NT2/D1 (cell line): ENCODE measurements around the gene PCDHB14.
"Not testable (repeated sequence)": the region's sequence is repeated elsewhere in the genome, so short reads cannot be mapped to it uniquely, and the experiment has no call there.

Experiments used
- DNase-seq: peaks from one replicate; pipeline ENCODE4 v3.0.0-alpha.2; 2011; ENCODE audit warnings: low read depth, low spot score
- H3K27me3 ChIP-seq: 2 replicates; pipeline ENCODE4 v1.6.0; 2011; ENCODE audit warnings: mild to moderate bottlenecking; ENCODE audit not compliant: insufficient read length, insufficient read depth
- H3K36me3 ChIP-seq: 2 replicates; pipeline ENCODE4 v1.6.1; 2011; ENCODE audit warnings: mild to moderate bottlenecking, low read length, mixed read lengths; ENCODE audit not compliant: insufficient read depth, insufficient read length
- H3K4me1 ChIP-seq: 2 replicates; pipeline ENCODE4 v1.5.1; 2011; ENCODE audit not compliant: insufficient read depth, insufficient read length
- H3K4me3 ChIP-seq: 2 replicates; pipeline ENCODE4 v1.5.1; 2011; ENCODE audit warnings: low read depth; ENCODE audit not compliant: insufficient read length
- H3K9ac ChIP-seq: 2 replicates; pipeline ENCODE4 v1.6.0; 2011; ENCODE audit warnings: low read depth; ENCODE audit not compliant: insufficient read length
- H3K9me3 ChIP-seq: 2 replicates; pipeline ENCODE4 v1.5.1; 2011; ENCODE audit warnings: mild to moderate bottlenecking, low read length; ENCODE audit not compliant: insufficient read depth
- SUZ12 ChIP-seq: IDR thresholded peaks from 2 replicates; pipeline ENCODE4 v1.6.1; 2011; ENCODE audit not compliant: insufficient read length, insufficient read depth; ENCODE audit errors: extremely low read depth
- YY1 ChIP-seq: IDR thresholded peaks from 2 replicates; pipeline ENCODE4 v1.6.1; 2011; ENCODE audit not compliant: insufficient read length, insufficient read depth
- ZNF274 ChIP-seq: IDR thresholded peaks from 2 replicates; pipeline ENCODE4 v1.6.1; 2011; ENCODE audit warnings: mild to moderate bottlenecking, low read depth, low read length

PCDHB14 gene

DNA sequence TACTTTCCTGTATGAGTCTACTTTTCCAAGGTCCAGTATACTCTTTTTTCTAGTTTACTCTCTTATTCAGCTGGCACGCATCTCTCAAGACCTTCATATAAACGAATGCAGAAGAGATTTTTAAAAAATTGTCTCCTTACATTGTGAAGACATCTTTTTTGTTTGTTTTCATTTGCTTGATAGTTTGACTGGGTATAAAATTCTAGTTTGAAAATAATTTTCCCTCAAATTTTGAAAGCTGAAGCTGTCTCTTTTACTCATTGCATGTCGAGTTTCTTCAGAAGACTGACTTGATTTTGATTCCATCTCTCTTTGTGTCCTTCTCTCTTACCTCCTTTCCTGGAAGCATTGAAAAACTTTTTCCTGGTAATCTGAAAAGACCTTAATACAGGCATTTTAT lies 26.8 kb upstream of the PCDHB14 start:
- no peaks in the 10 kb centered on the region for H3K4me1 ChIP-seq
- no peak for DNase-seq
- TF ChIP-seq SUZ12: no peak
- no peak for TF ChIP-seq YY1
- TF ChIP-seq ZNF274: no peak

DNA sequence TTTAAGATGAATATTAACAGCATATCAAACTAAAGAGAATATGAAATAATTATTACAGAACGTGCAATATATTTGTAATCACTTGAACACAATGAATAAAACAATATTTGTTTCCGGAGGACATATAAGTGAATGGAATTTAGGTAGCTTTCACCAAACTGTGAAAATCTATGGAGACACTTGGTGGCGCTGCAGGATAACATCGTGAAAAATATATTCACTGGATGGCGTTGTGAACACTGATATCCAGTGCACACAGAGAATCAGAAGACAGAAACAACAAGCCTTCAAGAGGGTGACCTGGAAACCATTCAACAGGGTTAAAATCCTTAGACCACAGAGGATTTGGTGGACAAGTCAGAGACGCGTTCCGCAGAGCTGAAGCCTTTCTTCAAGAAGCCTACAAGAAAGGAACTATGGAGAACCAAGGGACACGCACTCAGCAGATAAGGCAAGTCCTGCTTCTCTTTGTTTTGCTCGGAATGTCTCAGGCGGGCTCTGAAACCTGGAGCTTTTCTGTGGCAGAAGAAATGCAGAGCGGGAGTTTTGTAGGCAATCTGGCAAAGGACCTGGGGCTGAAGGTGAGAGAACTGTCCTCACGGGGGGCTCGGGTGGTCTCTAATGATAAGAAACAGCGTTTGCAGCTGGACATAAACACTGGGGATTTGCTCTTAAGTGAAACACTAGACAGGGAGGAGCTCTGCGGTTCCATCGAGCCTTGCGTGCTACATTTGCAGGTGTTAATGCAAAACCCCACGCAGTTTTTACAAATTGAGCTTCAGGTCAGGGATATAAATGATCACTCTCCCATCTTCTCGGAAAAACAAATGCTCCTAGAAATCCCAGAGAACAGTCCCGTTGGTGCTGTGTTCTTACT lies 23.5 kb upstream of the PCDHB14 start, which contains the start of gene PCDHB11:
Gene PCDHB11 (plus strand): TSS at position 269 of the 877 bp plus-strand sequence. CDS start 148 bp downstream, at position 417.
- H3K9ac ChIP-seq: no peak within 1 kb of the TSS
- no peak within 1 kb of the TSS for H3K4me3 ChIP-seq
- no peaks in the 10 kb centered on the region for H3K36me3 ChIP-seq
- H3K4me1 ChIP-seq: no peaks in the 10 kb centered on the region
- peaks cover 6% of the 10 kb centered on the region for H3K27me3 ChIP-seq
- DNase-seq: peak; percentile 6
- peaks cover 15% of the 10 kb centered on the region for H3K9me3 ChIP-seq
- TF ChIP-seq SUZ12 (no peak), ZNF274 (no peak), YY1 (no peak)

More for the DNA sequence above, 26.8 kb upstream of the PCDHB14 start:
- H3K36me3 ChIP-seq: no peaks in the 10 kb centered on the region
- peaks cover 15% of the 10 kb centered on the region for H3K27me3 ChIP-seq
- peaks cover 15% of the 10 kb centered on the region for H3K9me3 ChIP-seq
- H3K4me3 ChIP-seq: no peak overlapping the region
- no peak overlapping the region for H3K9ac ChIP-seq

DNA sequence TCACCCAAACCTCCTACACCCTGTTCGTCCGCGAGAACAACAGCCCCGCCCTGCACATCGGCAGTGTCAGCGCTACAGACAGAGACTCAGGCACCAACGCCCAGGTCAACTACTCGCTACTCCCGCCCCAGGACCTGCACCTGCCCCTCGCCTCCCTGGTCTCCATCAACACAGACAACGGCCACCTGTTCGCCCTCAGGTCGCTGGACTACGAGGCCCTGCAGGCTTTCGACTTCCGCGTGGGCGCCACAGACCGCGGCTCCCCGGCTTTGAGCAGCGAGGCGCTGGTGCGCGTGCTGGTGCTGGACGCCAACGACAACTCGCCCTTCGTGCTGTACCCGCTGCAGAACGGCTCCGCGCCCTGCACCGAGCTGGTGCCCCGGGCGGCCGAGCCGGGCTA lies 22.0 kb upstream of the PCDHB14 start:
- not testable (repeated sequence) for H3K27me3 ChIP-seq, H3K36me3 ChIP-seq, H3K9ac ChIP-seq, H3K4me1 ChIP-seq, H3K4me3 ChIP-seq, DNase-seq
- peaks cover 12% of the 10 kb centered on the region for H3K9me3 ChIP-seq

DNA sequence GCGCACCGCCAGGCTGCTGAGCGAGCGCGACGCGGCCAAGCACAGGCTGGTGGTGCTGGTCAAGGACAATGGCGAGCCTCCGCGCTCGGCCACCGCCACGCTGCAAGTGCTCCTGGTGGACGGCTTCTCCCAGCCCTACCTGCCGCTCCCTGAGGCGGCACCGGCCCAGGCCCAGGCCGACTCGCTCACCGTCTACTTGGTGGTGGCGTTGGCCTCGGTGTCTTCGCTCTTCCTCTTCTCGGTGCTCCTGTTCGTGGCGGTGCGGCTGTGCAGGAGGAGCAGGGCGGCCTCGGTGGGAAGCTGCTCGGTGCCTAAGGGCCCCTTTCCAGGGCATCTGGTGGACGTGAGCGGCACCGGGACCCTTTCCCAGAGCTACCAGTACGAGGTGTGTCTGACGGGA lies 21.5 kb upstream of the PCDHB14 start:
- not testable (repeated sequence) for H3K36me3 ChIP-seq, H3K27me3 ChIP-seq, H3K9ac ChIP-seq, H3K9me3 ChIP-seq, H3K4me3 ChIP-seq, DNase-seq, H3K4me1 ChIP-seq

DNA sequence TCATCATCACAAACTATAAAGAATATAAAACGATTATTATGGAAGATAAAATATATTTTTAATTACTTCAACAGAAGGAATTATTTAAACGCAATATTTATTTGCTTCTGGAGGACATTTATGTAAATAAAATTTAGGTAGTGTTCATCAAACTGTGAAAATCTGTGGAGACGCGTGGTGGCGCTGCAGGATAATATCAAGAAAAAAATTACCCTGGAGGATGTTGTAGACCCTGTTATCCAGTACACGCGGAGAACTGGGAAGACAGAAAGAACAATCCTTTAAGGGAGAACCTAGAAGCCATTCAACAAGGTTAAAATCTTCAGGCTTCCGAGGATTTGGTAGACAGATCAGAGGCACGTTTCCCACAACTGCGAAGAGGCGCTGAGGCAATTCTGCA lies 14.7 kb upstream of the PCDHB14 start, which contains the start of gene PCDHB12:
Gene PCDHB12 (plus strand): TSS at position 242 of the 400 bp plus-strand sequence. CDS start 189 bp downstream, outside the sequence.
- Histone ChIP-seq H3K36me3 (no peaks in the 10 kb centered on the region), H3K4me3 (no peak within 1 kb of the TSS), H3K4me1 (no peaks in the 10 kb centered on the region), H3K9me3 (no peaks in the 10 kb centered on the region), H3K27me3 (no peaks in the 10 kb centered on the region), H3K9ac (no peak within 1 kb of the TSS)
- no peak for DNase-seq
- no peak for TF ChIP-seq YY1
- TF ChIP-seq SUZ12: no peak
- no peak for TF ChIP-seq ZNF274

DNA sequence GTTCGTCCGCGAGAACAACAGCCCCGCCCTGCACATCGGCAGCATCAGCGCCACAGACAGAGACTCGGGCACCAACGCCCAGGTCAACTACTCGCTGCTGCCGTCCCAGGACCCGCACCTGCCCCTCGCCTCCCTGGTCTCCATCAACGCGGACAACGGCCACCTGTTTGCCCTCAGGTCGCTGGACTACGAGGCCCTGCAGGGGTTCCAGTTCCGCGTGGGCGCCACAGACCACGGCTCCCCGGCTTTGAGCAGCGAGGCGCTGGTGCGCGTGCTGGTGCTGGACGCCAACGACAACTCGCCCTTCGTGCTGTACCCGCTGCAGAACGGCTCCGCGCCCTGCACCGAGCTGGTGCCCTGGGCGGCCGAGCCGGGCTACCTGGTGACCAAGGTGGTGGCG lies 12.9 kb upstream of the PCDHB14 start:
- not testable (repeated sequence) for H3K4me1 ChIP-seq, H3K4me3 ChIP-seq, H3K27me3 ChIP-seq, H3K9me3 ChIP-seq, DNase-seq, H3K36me3 ChIP-seq, H3K9ac ChIP-seq

DNA sequence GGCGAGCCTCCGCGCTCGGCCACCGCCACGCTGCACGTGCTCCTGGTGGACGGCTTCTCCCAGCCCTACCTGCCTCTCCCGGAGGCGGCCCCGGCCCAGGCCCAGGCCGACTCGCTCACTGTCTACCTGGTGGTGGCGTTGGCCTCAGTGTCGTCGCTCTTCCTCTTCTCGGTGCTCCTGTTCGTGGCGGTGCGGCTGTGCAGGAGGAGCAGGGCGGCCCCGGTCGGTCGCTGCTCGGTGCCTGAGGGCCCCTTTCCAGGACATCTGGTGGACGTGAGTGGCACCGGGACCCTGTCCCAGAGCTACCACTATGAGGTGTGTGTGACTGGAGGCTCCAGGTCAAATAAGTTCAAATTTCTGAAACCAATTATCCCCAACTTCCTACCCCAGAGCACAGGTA lies 12.3 kb upstream of the PCDHB14 start:
- H3K4me3 ChIP-seq, H3K9ac ChIP-seq, DNase-seq, H3K4me1 ChIP-seq, H3K9me3 ChIP-seq, H3K27me3 ChIP-seq, H3K36me3 ChIP-seq: not testable (repeated sequence)

DNA sequence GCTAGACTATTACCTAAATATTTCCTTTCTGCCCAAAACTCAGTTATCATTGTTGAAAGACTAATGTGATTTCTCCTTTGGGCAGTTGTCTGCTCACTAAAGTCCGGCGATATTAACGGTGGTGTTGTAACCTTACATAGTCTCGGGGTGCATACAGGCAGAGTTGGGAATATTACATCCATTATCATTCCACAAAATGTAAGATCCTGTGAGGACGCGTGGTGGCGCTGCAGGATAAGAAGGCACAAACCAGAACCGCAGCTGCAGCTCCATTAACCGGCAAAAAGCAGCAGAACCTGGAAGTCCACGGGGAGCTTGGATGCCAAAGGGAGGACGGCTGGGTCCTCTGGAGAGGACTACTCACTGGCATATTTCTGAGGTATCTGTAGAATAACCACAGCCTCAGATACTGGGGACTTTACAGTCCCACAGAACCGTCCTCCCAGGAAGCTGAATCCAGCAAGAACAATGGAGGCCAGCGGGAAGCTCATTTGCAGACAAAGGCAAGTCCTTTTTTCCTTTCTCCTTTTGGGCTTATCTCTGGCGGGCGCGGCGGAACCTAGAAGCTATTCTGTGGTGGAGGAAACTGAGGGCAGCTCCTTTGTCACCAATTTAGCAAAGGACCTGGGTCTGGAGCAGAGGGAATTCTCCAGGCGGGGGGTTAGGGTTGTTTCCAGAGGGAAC lies 9.3 kb upstream of the PCDHB14 start, which contains the start of gene PCDHB13:
Gene PCDHB13 (plus strand): TSS at position 264 of the 684 bp plus-strand sequence. CDS start 205 bp downstream, at position 469.
- not testable (repeated sequence) for H3K9me3 ChIP-seq, H3K4me3 ChIP-seq, H3K9ac ChIP-seq, H3K36me3 ChIP-seq, H3K4me1 ChIP-seq, H3K27me3 ChIP-seq
- peak; percentile 32 for DNase-seq

DNA sequence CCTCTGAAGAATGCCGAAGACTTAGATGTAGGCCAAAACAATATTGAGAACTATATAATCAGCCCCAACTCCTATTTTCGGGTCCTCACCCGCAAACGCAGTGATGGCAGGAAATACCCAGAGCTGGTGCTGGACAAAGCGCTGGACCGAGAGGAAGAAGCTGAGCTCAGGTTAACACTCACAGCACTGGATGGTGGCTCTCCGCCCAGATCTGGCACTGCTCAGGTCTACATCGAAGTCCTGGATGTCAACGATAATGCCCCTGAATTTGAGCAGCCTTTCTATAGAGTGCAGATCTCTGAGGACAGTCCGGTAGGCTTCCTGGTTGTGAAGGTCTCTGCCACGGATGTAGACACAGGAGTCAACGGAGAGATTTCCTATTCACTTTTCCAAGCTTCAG lies 8.6 kb upstream of the PCDHB14 start:
- not testable (repeated sequence) for H3K9me3 ChIP-seq, H3K27me3 ChIP-seq, DNase-seq, H3K4me3 ChIP-seq, H3K4me1 ChIP-seq, H3K9ac ChIP-seq, H3K36me3 ChIP-seq

DNA sequence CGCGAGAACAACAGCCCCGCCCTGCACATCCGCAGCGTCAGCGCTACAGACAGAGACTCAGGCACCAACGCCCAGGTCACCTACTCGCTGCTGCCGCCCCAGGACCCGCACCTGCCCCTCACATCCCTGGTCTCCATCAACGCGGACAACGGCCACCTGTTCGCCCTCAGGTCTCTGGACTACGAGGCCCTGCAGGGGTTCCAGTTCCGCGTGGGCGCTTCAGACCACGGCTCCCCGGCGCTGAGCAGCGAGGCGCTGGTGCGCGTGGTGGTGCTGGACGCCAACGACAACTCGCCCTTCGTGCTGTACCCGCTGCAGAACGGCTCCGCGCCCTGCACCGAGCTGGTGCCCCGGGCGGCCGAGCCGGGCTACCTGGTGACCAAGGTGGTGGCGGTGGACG lies 7.6 kb upstream of the PCDHB14 start:
- H3K9me3 ChIP-seq, H3K9ac ChIP-seq, H3K36me3 ChIP-seq, H3K27me3 ChIP-seq, DNase-seq, H3K4me1 ChIP-seq, H3K4me3 ChIP-seq: not testable (repeated sequence)

DNA sequence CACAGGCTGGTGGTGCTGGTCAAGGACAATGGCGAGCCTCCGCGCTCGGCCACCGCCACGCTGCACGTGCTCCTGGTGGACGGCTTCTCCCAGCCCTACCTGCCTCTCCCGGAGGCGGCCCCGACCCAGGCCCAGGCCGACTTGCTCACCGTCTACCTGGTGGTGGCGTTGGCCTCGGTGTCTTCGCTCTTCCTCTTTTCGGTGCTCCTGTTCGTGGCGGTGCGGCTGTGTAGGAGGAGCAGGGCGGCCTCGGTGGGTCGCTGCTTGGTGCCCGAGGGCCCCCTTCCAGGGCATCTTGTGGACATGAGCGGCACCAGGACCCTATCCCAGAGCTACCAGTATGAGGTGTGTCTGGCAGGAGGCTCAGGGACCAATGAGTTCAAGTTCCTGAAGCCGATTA lies 7.1 kb upstream of the PCDHB14 start:
- not testable (repeated sequence) for H3K27me3 ChIP-seq, H3K9ac ChIP-seq, H3K9me3 ChIP-seq, H3K4me3 ChIP-seq, H3K36me3 ChIP-seq, H3K4me1 ChIP-seq, DNase-seq
